ENCODE results near the gene BASP1.

- TF ChIP-seq REST (IDR thresholded peaks at IDR 0.05; ENCODE audit: borderline replicate concordance) = no peak
- TF ChIP-seq CTCF (IDR thresholded peaks at IDR 0.05; ENCODE audit: poor library complexity, severe bottlenecking) = no peak
- TF ChIP-seq POLR2AphosphoS5 (IDR thresholded peaks at IDR 0.05) = no peak
- TF ChIP-seq TAF1 (IDR thresholded peaks at IDR 0.05; ENCODE audit: low read depth) = peak; percentile 46
These were observed 2.0 kb downstream of the BASP1 start for GRCh38 chr5:17219469-17219868.

Measured in neural cell (in vitro differentiated cells).